ENCODE measurements around the gene RFTN1.

- TF ChIP-seq CTCF (conservative IDR thresholded peaks at IDR 0.05; ENCODE audit: low read length) (no peak), EZH2phosphoT487 (IDR thresholded peaks at IDR 0.05; ENCODE audit: borderline replicate concordance) (no peak)
These were observed 156.0 kb downstream of the RFTN1 start for GRCh38 chr3:16357186-16358121.

All from Loucy (cell line).